HG03442 (cell line): ENCODE data around the gene CCDC192.
A peak's percentile ranks its signal among the peaks of the same experiment; 100 is the strongest.

Experiments used
- ATAC-seq: cut with Tn5 transposase; IDR thresholded peaks from one replicate; pipeline ENCODE4 v1.9.1; 2021; ENCODE audit warnings: mild to moderate bottlenecking, moderate library complexity; ENCODE audit not compliant: unreplicated experiment

The CCDC192 gene

GRCh38 chr5:127942246-127943060, 239.3 kb downstream of the CCDC192 start:
- no peak for ATAC-seq

- peak; percentile 83 for ATAC-seq
These were observed 239.8 kb downstream of the CCDC192 start for GRCh38 chr5:127943061-127943371.

- ATAC-seq: no peak
These were observed 240.9 kb downstream of the CCDC192 start for GRCh38 chr5:127944125-127944524.

- ATAC-seq: no peak
These were observed 244.8 kb downstream of the CCDC192 start for GRCh38 chr5:127947941-127948340.

GRCh38 chr5:127950707-127951391, 247.7 kb downstream of the CCDC192 start:
- ATAC-seq: no peak

- ATAC-seq: no peak
These were observed 248.6 kb downstream of the CCDC192 start for GRCh38 chr5:127951791-127952190.

GRCh38 chr5:127957183-127957582, 254.0 kb downstream of the CCDC192 start:
- no peak for ATAC-seq

GRCh38 chr5:127957701-127958239, 254.6 kb downstream of the CCDC192 start:
- no peak for ATAC-seq

- ATAC-seq: no peak
These were observed 255.3 kb downstream of the CCDC192 start for GRCh38 chr5:127958421-127959011.

GRCh38 chr5:127959152-127959764, 256.1 kb downstream of the CCDC192 start:
- ATAC-seq: no peak

- ATAC-seq: no peak
These were observed 257.1 kb downstream of the CCDC192 start for GRCh38 chr5:127960270-127960691.

- ATAC-seq: no peak
These were observed 258.0 kb downstream of the CCDC192 start for GRCh38 chr5:127961006-127961762.

- no peak for ATAC-seq
These were observed 258.6 kb downstream of the CCDC192 start for GRCh38 chr5:127961763-127962145.

GRCh38 chr5:127962491-127962890, 259.3 kb downstream of the CCDC192 start:
- no peak for ATAC-seq

GRCh38 chr5:127963233-127963632, 260.0 kb downstream of the CCDC192 start:
- ATAC-seq: no peak

- ATAC-seq: no peak
These were observed 260.7 kb downstream of the CCDC192 start for GRCh38 chr5:127963931-127964330.

- ATAC-seq: no peak
These were observed 264.3 kb downstream of the CCDC192 start for GRCh38 chr5:127967323-127967982.

- no peak for ATAC-seq
These were observed 264.9 kb downstream of the CCDC192 start for GRCh38 chr5:127967983-127968592.

GRCh38 chr5:127969002-127969401, 265.8 kb downstream of the CCDC192 start:
- no peak for ATAC-seq

GRCh38 chr5:127969651-127970050, 266.5 kb downstream of the CCDC192 start:
- peak; percentile 75 for ATAC-seq
